Stimulated activated naive CD8-positive, alpha-beta T cell treated with anti-CD3 and anti-CD28 coated beads, Interleukin-15, amount 100 ng/mL, for 72 hours (primary cell): ENCODE measurements around the gene ZNF185.
"Not testable (repeated sequence)": the region's sequence is repeated elsewhere in the genome, so short reads cannot be mapped to it uniquely, and the experiment has no call there.

Experiments used
- ATAC-seq: fragments of 150-1000 bp; cut with Tn5 transposase; 2 replicates; pipeline ENCODE4 v1.10.0; 2021; ENCODE audit warnings: mild to moderate bottlenecking, moderate library complexity
- DNase-seq, 2 donors: peaks; one replicate each; pipeline ENCODE4 v3.0.0; 2021 to 2022
- H3K27ac Mint-ChIP-seq, 2 donors: one replicate each; pipeline ENCODE4 v1.8.0; 2022; ENCODE audit warnings: mild to moderate bottlenecking in 2 of 2, mixed read lengths in 2 of 2, moderate library complexity in 2 of 2
- H3K27me3 Mint-ChIP-seq: one replicate; pipeline ENCODE4 v1.8.0; 2022; ENCODE audit warnings: mixed read lengths
- H3K4me1 Mint-ChIP-seq: one replicate; pipeline ENCODE4 v1.8.0; 2022; ENCODE audit warnings: mild to moderate bottlenecking, mixed read lengths
- H3K4me3 Mint-ChIP-seq, 2 donors: one replicate each; pipeline ENCODE4 v1.8.0; 2022; ENCODE audit warnings: mild to moderate bottlenecking in 2 of 2, mixed read lengths in 2 of 2, moderate library complexity in 1 of 2
- H3K9me3 Mint-ChIP-seq, 2 donors: one replicate each; pipeline ENCODE4 v1.8.0; 2022; ENCODE audit warnings: mixed read lengths in 2 of 2

ZNF185 gene

GRCh38 chrX:152904151-152905080 lies 6.5 kb downstream of the ZNF185 start:
- peaks cover 13% of the 10 kb centered on the region for H3K27me3 Mint-ChIP-seq
- H3K4me3 Mint-ChIP-seq, result no peak overlapping the region
- ATAC-seq (no peak), DNase-seq (peak; percentile 16 to 40)
- H3K9me3 Mint-ChIP-seq, result no peaks in the 10 kb centered on the region
- peaks cover 5% of the 10 kb centered on the region for H3K4me1 Mint-ChIP-seq
- H3K27ac Mint-ChIP-seq, result no peak overlapping the region

- Mint-ChIP-seq H3K9me3 (no peaks in the 10 kb centered on the region), H3K27me3 (peaks cover 11% of the 10 kb centered on the region), H3K27ac (no peak overlapping the region), H3K4me1 (peaks cover 5% of the 10 kb centered on the region), H3K4me3 (no peak overlapping the region)
- DNase-seq (no peak), ATAC-seq (no peak)
These were observed 7.2 kb downstream of the ZNF185 start for GRCh38 chrX:152905081-152905420.

- Mint-ChIP-seq H3K27ac (no peak overlapping the region), H3K4me1 (peaks cover 5% of the 10 kb centered on the region), H3K27me3 (peaks cover 11% of the 10 kb centered on the region), H3K9me3 (no peaks in the 10 kb centered on the region), H3K4me3 (peak overlapping the region in 1 of 2 donors; percentile 21)
- DNase-seq, result no peak
- ATAC-seq, result no peak
These were observed 9.3 kb downstream of the ZNF185 start for GRCh38 chrX:152907084-152907651.

GRCh38 chrX:152908486-152908885 lies 10.6 kb downstream of the ZNF185 start:
- no peak for DNase-seq
- no peak overlapping the region for H3K27ac Mint-ChIP-seq
- no peak overlapping the region for H3K4me3 Mint-ChIP-seq
- H3K4me1 Mint-ChIP-seq, result peaks cover 5% of the 10 kb centered on the region
- no peak for ATAC-seq
- H3K9me3 Mint-ChIP-seq, result no peaks in the 10 kb centered on the region
- H3K27me3 Mint-ChIP-seq, result peaks cover 11% of the 10 kb centered on the region

- H3K4me1 Mint-ChIP-seq, H3K9me3 Mint-ChIP-seq, H3K27ac Mint-ChIP-seq, H3K4me3 Mint-ChIP-seq, ATAC-seq, DNase-seq: not testable (repeated sequence)
- peaks cover 11% of the 10 kb centered on the region for H3K27me3 Mint-ChIP-seq
These were observed 12.2 kb downstream of the ZNF185 start for GRCh38 chrX:152910018-152910417.

GRCh38 chrX:152912106-152912505 lies 14.2 kb downstream of the ZNF185 start:
- peaks cover 2% of the 10 kb centered on the region for H3K4me1 Mint-ChIP-seq
- ATAC-seq, result no peak

GRCh38 chrX:152912641-152913040 lies 14.8 kb downstream of the ZNF185 start:
- H3K4me1 Mint-ChIP-seq, result no peaks in the 10 kb centered on the region
- ATAC-seq (no peak), DNase-seq (no peak)
- no peak overlapping the region for H3K4me3 Mint-ChIP-seq
- no peak overlapping the region for H3K27ac Mint-ChIP-seq
- H3K9me3 Mint-ChIP-seq, result no peaks in the 10 kb centered on the region
- H3K27me3 Mint-ChIP-seq, result peaks cover under 1% of the 10 kb centered on the region

More at GRCh38 chrX:152912106-152912505, 14.2 kb downstream of the ZNF185 start:
- no peak overlapping the region for H3K4me3 Mint-ChIP-seq
- H3K27ac Mint-ChIP-seq, result no peak overlapping the region
- DNase-seq, result no peak
- H3K9me3 Mint-ChIP-seq, result no peaks in the 10 kb centered on the region
- peaks cover 6% of the 10 kb centered on the region for H3K27me3 Mint-ChIP-seq

GRCh38 chrX:152913346-152913745 lies 15.5 kb downstream of the ZNF185 start:
- DNase-seq (no peak), ATAC-seq (no peak)
- Mint-ChIP-seq H3K9me3 (no peaks in the 10 kb centered on the region), H3K27me3 (no peaks in the 10 kb centered on the region), H3K27ac (no peak overlapping the region), H3K4me3 (no peak overlapping the region), H3K4me1 (no peaks in the 10 kb centered on the region)

- Mint-ChIP-seq H3K4me3 (no peak overlapping the region), H3K9me3 (no peaks in the 10 kb centered on the region), H3K4me1 (no peaks in the 10 kb centered on the region), H3K27ac (no peak overlapping the region), H3K27me3 (no peaks in the 10 kb centered on the region)
- ATAC-seq (no peak), DNase-seq (no peak)
These were observed 16.0 kb downstream of the ZNF185 start for GRCh38 chrX:152913910-152914309.

GRCh38 chrX:152915541-152916241 lies 17.8 kb downstream of the ZNF185 start:
- DNase-seq, result no peak
- H3K27me3 Mint-ChIP-seq, result no peaks in the 10 kb centered on the region
- H3K4me1 Mint-ChIP-seq, result no peaks in the 10 kb centered on the region
- ATAC-seq, result peak; percentile 35
- H3K9me3 Mint-ChIP-seq, result no peaks in the 10 kb centered on the region
- H3K27ac Mint-ChIP-seq, result no peak overlapping the region
- H3K4me3 Mint-ChIP-seq, result no peak overlapping the region

- Mint-ChIP-seq H3K4me3 (no peak overlapping the region), H3K9me3 (no peaks in the 10 kb centered on the region), H3K27ac (no peak overlapping the region), H3K4me1 (peaks cover 6% of the 10 kb centered on the region), H3K27me3 (no peaks in the 10 kb centered on the region)
- no peak for ATAC-seq
- no peak for DNase-seq
These were observed 20.1 kb downstream of the ZNF185 start for GRCh38 chrX:152917656-152918579.

GRCh38 chrX:152918707-152919106 lies 20.8 kb downstream of the ZNF185 start:
- H3K4me1 Mint-ChIP-seq, result peaks cover 11% of the 10 kb centered on the region
- no peaks in the 10 kb centered on the region for H3K9me3 Mint-ChIP-seq
- no peak overlapping the region for H3K4me3 Mint-ChIP-seq
- DNase-seq (no peak), ATAC-seq (no peak)
- peak overlapping the region in 1 of 2 donors; percentile 62 for H3K27ac Mint-ChIP-seq
- H3K27me3 Mint-ChIP-seq, result no peaks in the 10 kb centered on the region

GRCh38 chrX:152923599-152923998 lies 25.7 kb downstream of the ZNF185 start:
- no peak for ATAC-seq
- Mint-ChIP-seq H3K4me3 (no peak overlapping the region), H3K27ac (peak overlapping the region in 1 of 2 donors; percentile 77), H3K9me3 (no peaks in the 10 kb centered on the region), H3K27me3 (no peaks in the 10 kb centered on the region), H3K4me1 (peaks cover 23% of the 10 kb centered on the region)
- no peak for DNase-seq

GRCh38 chrX:152925835-152926234 lies 28.0 kb downstream of the ZNF185 start:
- peak overlapping the region in 1 of 2 donors; percentile 42 for H3K27ac Mint-ChIP-seq

GRCh38 chrX:152926279-152926678 lies 28.4 kb downstream of the ZNF185 start:
- DNase-seq, result peak; percentile 40 to 64

More at GRCh38 chrX:152925835-152926234, 28.0 kb downstream of the ZNF185 start:
- H3K4me3 Mint-ChIP-seq, result no peak overlapping the region
- no peak for DNase-seq
- peaks cover 21% of the 10 kb centered on the region for H3K4me1 Mint-ChIP-seq
- H3K27me3 Mint-ChIP-seq, result no peaks in the 10 kb centered on the region
- H3K9me3 Mint-ChIP-seq, result no peaks in the 10 kb centered on the region
- no peak for ATAC-seq

More at GRCh38 chrX:152926279-152926678, 28.4 kb downstream of the ZNF185 start:
- ATAC-seq, result peak; percentile 88
- H3K27ac Mint-ChIP-seq, result no peak overlapping the region
- no peak overlapping the region for H3K4me3 Mint-ChIP-seq
- H3K4me1 Mint-ChIP-seq, result peaks cover 17% of the 10 kb centered on the region
- no peaks in the 10 kb centered on the region for H3K9me3 Mint-ChIP-seq
- no peaks in the 10 kb centered on the region for H3K27me3 Mint-ChIP-seq
